OCI-LY3 (cell line): ENCODE results near the gene FAM13A.

Source experiments
- CTCF ChIP-seq: fragments of 200-600, 300-600 bp; sonication (generic); IDR thresholded peaks from 2 replicates; pipeline ENCODE4 v1.5.1; 2014; ENCODE audit warnings: antibody characterized with exemption, low read length, low read depth
- EZH2phosphoT487 ChIP-seq: fragments of 200-600 bp; shearing (Covaris generic); IDR thresholded peaks from 2 replicates; pipeline ENCODE4 v1.6.1; 2018; ENCODE audit warnings: antibody characterized with exemption, mixed run types, low read depth

DNA sequence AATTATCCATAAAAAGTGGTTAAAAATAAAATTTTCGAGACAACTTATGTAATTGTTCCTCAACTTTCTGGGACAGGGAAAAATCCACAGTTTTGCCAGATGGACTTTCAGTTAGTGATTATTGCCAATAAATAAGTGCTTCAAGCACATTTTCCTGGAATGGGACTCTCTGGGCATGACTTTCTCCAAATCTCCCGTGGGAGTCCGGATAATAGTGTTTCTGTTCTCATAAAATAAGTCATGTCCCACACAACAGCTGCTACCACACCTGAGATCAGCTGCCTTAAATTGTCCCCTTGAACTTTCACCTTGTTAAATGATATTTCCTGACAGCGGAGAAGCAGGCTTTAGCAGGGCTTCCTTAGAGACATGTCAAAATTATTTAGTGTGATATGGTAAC lies 226.0 kb downstream of the FAM13A start:
- TF ChIP-seq CTCF (no peak), EZH2phosphoT487 (no peak)
